Stomach (tissue), 9 donors: ENCODE data around the gene SLC22A2. TPM values are rescaled to one million over a fixed set of nuclear protein-coding genes. Genes with fewer than 3 reads are reported as not detected.

Experiments
- DNase-seq, 2 donors: peaks; one replicate each; pipeline versions ENCODE4 v3.0.0 to v3.0.0-alpha.2; 2013 to 2019
- H3K27ac ChIP-seq, 5 donors: fragments of 200-600 bp in 4 of 5; sonication (generic) in 4 of 5; one replicate each; pipeline ENCODE4 v1.5.1; 2013 to 2019; ENCODE audit warnings: mild to moderate bottlenecking in 1 of 5, moderate library complexity in 1 of 5
- H3K27me3 ChIP-seq, 3 donors: fragments of 200-600 bp; sonication (generic); one replicate each; pipeline ENCODE4 v1.5.1; 2017 to 2019; ENCODE audit warnings: mixed run types in 1 of 3
- H3K36me3 ChIP-seq, 4 donors: fragments of 200-600 bp; sonication (generic); 1 replicate in 3 of 4; 2 replicates in 1 of 4; pipeline ENCODE4 v1.5.1; 2016 to 2019
- H3K4me1 ChIP-seq, 4 donors: fragments of 200-600 bp; sonication (generic); one replicate each; pipeline ENCODE4 v1.5.1; 2016 to 2019
- H3K4me3 ChIP-seq, 4 donors: fragments of 200-600 bp; sonication (generic) in 3 of 4; one replicate each; pipeline ENCODE4 v1.5.1; 2016 to 2019; ENCODE audit warnings: mild to moderate bottlenecking in 1 of 4
- H3K9me3 ChIP-seq, 4 donors: fragments of 200-600 bp; sonication (generic); one replicate each; pipeline ENCODE4 v1.5.1; 2016 to 2019
- CTCF ChIP-seq, 7 experiments: fragments of 450-650 bp in 4 of 7; fragments of 200-600 bp in 3 of 7; sonication (generic) in 3 of 7; IDR thresholded peaks; one replicate each; pipeline ENCODE4 v1.5.1; 2016 to 2019; ENCODE audit warnings: antibody characterized with exemption in 7 of 7, control low read depth in 2 of 7, mild to moderate bottlenecking in 1 of 7
- EP300 ChIP-seq: sonication (generic); formaldehyde crosslinking; IDR thresholded peaks from one replicate; pipeline ENCODE4 v1.6.1; 2017; ENCODE audit warnings: antibody characterized with exemption
- POLR2A ChIP-seq, 4 donors: fragments of 450-650 bp; IDR thresholded peaks; one replicate each; pipeline ENCODE4 v1.6.1; 2016; ENCODE audit warnings: antibody characterized with exemption in 4 of 4, control low read depth in 2 of 4, mild to moderate bottlenecking in 1 of 4, moderate library complexity in 1 of 4
- POLR2AphosphoS5 ChIP-seq, 3 donors: sonication (generic); formaldehyde crosslinking; IDR thresholded peaks; one replicate each; pipeline ENCODE4 v1.6.1; 2016; ENCODE audit warnings: antibody characterized with exemption in 3 of 3
- WGBS, 5 donors: extraction: QIAGEN DNeasy Blood & Tissue Kit in 3 of 5; methylation state at CpG; one replicate each; pipeline versions ENCODE4 v1.1.5 to v1.1.7; 2013 to 2018; 5-methylcytosine and 5-hydroxymethylcytosine counted together
- intact Hi-C: fragments of 100-400 bp; cut with DNase I; formaldehyde crosslinking; loops from one replicate; pipeline ENCODE4 v1.15.1; 2023; ENCODE audit warnings: low total_unique reads
- polyA plus RNA-seq, 3 donors: library from polyadenylated mRNA; stranded (reverse); fragments of 200-250 nt; gene quantifications; one replicate each; pipeline ENCODE4 v1.2.3, GENCODE V29; 2013
- total RNA-seq, 5 donors: library from RNA; depleted of rRNA; stranded (reverse); fragments of >200 nt; gene quantifications; one replicate each; pipeline versions ENCODE4 v1.1.0 to v1.2.3, GENCODE V29; 2014 to 2016
- donor health status: healthy with polysubstance abuse.
- donor health status: Bipolar disorder and iron deficiency.
- donor health status: healthy.

Gene SLC22A2
- total and polyA plus RNA-seq, 8 donors, result not detected

- no peaks in the 10 kb centered on the region for H3K27me3 ChIP-seq
- no peaks in the 10 kb centered on the region for H3K36me3 ChIP-seq
- 72 to 94% (median 86%) methylated on average over 1 of the region's 1 CpG for WGBS, 5 donors
- intact Hi-C loops, result no loop called here
- TF ChIP-seq POLR2A (IDR thresholded peaks at IDR 0.05), result no peak
- TF ChIP-seq EP300, result no peak
- TF ChIP-seq CTCF (IDR thresholded peaks at IDR 0.05), result no peak
- no peak for TF ChIP-seq POLR2AphosphoS5 (IDR thresholded peaks at IDR 0.05)
- H3K9me3 ChIP-seq, result peaks cover 3 to 19% (median 10%) of the 10 kb centered on the region in 4 donors
- H3K4me3 ChIP-seq, result no peak overlapping the region
- no peak for DNase-seq
- H3K4me1 ChIP-seq, result no peaks in the 10 kb centered on the region
- no peak overlapping the region for H3K27ac ChIP-seq
These were observed 69.8 kb downstream of the SLC22A2 start for GRCh38 chr6:160188773-160189172.

GRCh38 chr6:160180706-160181105 lies 77.9 kb downstream of the SLC22A2 start:
- no peak for TF ChIP-seq POLR2AphosphoS5 (IDR thresholded peaks at IDR 0.05)
- no peak for TF ChIP-seq POLR2A (IDR thresholded peaks at IDR 0.05)
- no peak for TF ChIP-seq CTCF (IDR thresholded peaks at IDR 0.05)
- TF ChIP-seq EP300, result no peak
- Histone ChIP-seq H3K4me1 (no peaks in the 10 kb centered on the region), H3K4me3 (no peak overlapping the region), H3K36me3 (no peaks in the 10 kb centered on the region), H3K27ac (no peak overlapping the region), H3K9me3 (no peaks in the 10 kb centered on the region), H3K27me3 (no peaks in the 10 kb centered on the region)
- intact Hi-C loops, result no loop called here
- WGBS, 5 donors, result 26 to 48% (median 44%) methylated on average over 1 of the region's 1 CpG
- DNase-seq, result no peak

- TF ChIP-seq POLR2AphosphoS5 (IDR thresholded peaks at IDR 0.05), result no peak
- TF ChIP-seq CTCF (IDR thresholded peaks at IDR 0.05), result no peak
- no peak for TF ChIP-seq POLR2A (IDR thresholded peaks at IDR 0.05)
- TF ChIP-seq EP300, result no peak
- intact Hi-C loops, result no loop called here
- H3K4me1 ChIP-seq, result no peaks in the 10 kb centered on the region
- H3K9me3 ChIP-seq, result no peaks in the 10 kb centered on the region
- no peak overlapping the region for H3K27ac ChIP-seq
- WGBS, 5 donors, result 80 to 92% (median 91%) methylated on average over 5 of the region's 5 CpGs
- no peaks in the 10 kb centered on the region for H3K27me3 ChIP-seq
- no peak for DNase-seq
- no peaks in the 10 kb centered on the region for H3K36me3 ChIP-seq
- no peak overlapping the region for H3K4me3 ChIP-seq
These were observed 80.3 kb downstream of the SLC22A2 start for GRCh38 chr6:160178271-160178670.

- 41 to 53% (median 45%) methylated on average over 2 of the region's 2 CpGs for WGBS, 5 donors
- no peak for TF ChIP-seq CTCF (IDR thresholded peaks at IDR 0.05)
- Histone ChIP-seq H3K4me3 (no peak overlapping the region), H3K9me3 (no peaks in the 10 kb centered on the region), H3K27ac (no peak overlapping the region), H3K27me3 (no peaks in the 10 kb centered on the region), H3K36me3 (no peaks in the 10 kb centered on the region), H3K4me1 (no peaks in the 10 kb centered on the region)
- intact Hi-C loops, result no loop called here
- no peak for DNase-seq
These were observed 81.4 kb downstream of the SLC22A2 start for GRCh38 chr6:160177220-160177619.
